HepG2 (cell line): ENCODE data around the gene NCOA7. TPM values are rescaled to one million over a fixed set of nuclear protein-coding genes. Genes with fewer than 3 reads are reported as not detected.

Source experiments
- SMAD9 ChIP-seq: sonication (generic); formaldehyde crosslinking; IDR thresholded peaks from 2 replicates; pipeline ENCODE4 v1.5.1; 2020; ENCODE audit warnings: mild to moderate bottlenecking, missing genetic modification reagents
- TEAD2 ChIP-seq: sonication (generic); formaldehyde crosslinking; IDR thresholded peaks from 2 replicates; pipeline ENCODE4 v1.9.0; 2021; ENCODE audit warnings: missing genetic modification reagents
- ZNF20 ChIP-seq: sonication (generic); formaldehyde crosslinking; IDR thresholded peaks from 2 replicates; pipeline ENCODE4 v1.4.0; 2020; ENCODE audit warnings: mild to moderate bottlenecking, moderate library complexity, missing genetic modification reagents
- ZNF547 ChIP-seq: sonication (generic); formaldehyde crosslinking; IDR thresholded peaks from 2 replicates; pipeline ENCODE4 v1.5.1; 2020; ENCODE audit warnings: mild to moderate bottlenecking, missing genetic modification reagents
- ZSCAN30 ChIP-seq: sonication (generic); formaldehyde crosslinking; IDR thresholded peaks from 2 replicates; pipeline ENCODE4 v1.5.0; 2020; ENCODE audit warnings: mild to moderate bottlenecking, missing genetic modification reagents
- polyA plus RNA-seq, 8 experiments: library from polyadenylated mRNA; depleted of rRNA in 3 of 8; stranded (reverse) in 7 of 8; unstranded in 1 of 8; fragments of >200 nt; fragmentation: Illumina TruSeq in 4 of 8; extraction: Trizol in 4 of 8; gene quantifications; 2 replicates each; pipeline versions ENCODE4 v1.2.1 to v1.2.3, GENCODE V29; 2011 to 2016; ENCODE audit warnings: low read depth in 4 of 8, missing spikeins in 1 of 8, mixed read lengths in 1 of 8; ENCODE audit not compliant: insufficient read depth in 1 of 8
- total RNA-seq, 5 experiments: library from RNA; depleted of rRNA; stranded (reverse); fragments of >200 nt; fragmentation: Illumina TruSeq; extraction: Trizol; gene quantifications; 2 replicates each; pipeline ENCODE4 v1.2.3, GENCODE V29; 2016; ENCODE audit warnings: low read depth in 1 of 5
- TF ChIP-seq, protein P1 (sequence below): sonication (generic); IDR thresholded peaks from 2 replicates; pipeline ENCODE4 v1.6.1; 2016; ENCODE audit warnings: low read depth, borderline replicate concordance
- TF ChIP-seq, protein P2 (sequence below): sonication (generic); formaldehyde crosslinking; IDR thresholded peaks from 2 replicates; pipeline ENCODE4 v1.4.0; 2020; ENCODE audit warnings: missing genetic modification reagents
- TF ChIP-seq, protein P3 (sequence below): sonication (generic); formaldehyde crosslinking; IDR thresholded peaks from 2 replicates; pipeline ENCODE4 v1.4.0; 2020; ENCODE audit warnings: mild to moderate bottlenecking, missing genetic modification reagents
- TF ChIP-seq, protein P4 (sequence below): sonication (generic); formaldehyde crosslinking; IDR thresholded peaks from 2 replicates; pipeline ENCODE4 v1.8.1; 2023; ENCODE audit warnings: mild to moderate bottlenecking, missing genetic modification reagents
- TF ChIP-seq, protein P5 (sequence below): sonication (generic); formaldehyde crosslinking; IDR thresholded peaks from 2 replicates; pipeline ENCODE4 v1.5.0; 2020; ENCODE audit warnings: mild to moderate bottlenecking, missing genetic modification reagents
- TF ChIP-seq, protein P6 (sequence below): sonication (generic); formaldehyde crosslinking; IDR thresholded peaks from 2 replicates; pipeline ENCODE4 v1.5.0; 2020; ENCODE audit warnings: mild to moderate bottlenecking, missing genetic modification reagents, borderline replicate concordance

The NCOA7 gene
- total and polyA plus RNA-seq, 2 of the 13 experiments (the other 11 are each of a cell fraction or from before 2014, with no cell fraction given), result 13.6 to 20.8 TPM

DNA sequence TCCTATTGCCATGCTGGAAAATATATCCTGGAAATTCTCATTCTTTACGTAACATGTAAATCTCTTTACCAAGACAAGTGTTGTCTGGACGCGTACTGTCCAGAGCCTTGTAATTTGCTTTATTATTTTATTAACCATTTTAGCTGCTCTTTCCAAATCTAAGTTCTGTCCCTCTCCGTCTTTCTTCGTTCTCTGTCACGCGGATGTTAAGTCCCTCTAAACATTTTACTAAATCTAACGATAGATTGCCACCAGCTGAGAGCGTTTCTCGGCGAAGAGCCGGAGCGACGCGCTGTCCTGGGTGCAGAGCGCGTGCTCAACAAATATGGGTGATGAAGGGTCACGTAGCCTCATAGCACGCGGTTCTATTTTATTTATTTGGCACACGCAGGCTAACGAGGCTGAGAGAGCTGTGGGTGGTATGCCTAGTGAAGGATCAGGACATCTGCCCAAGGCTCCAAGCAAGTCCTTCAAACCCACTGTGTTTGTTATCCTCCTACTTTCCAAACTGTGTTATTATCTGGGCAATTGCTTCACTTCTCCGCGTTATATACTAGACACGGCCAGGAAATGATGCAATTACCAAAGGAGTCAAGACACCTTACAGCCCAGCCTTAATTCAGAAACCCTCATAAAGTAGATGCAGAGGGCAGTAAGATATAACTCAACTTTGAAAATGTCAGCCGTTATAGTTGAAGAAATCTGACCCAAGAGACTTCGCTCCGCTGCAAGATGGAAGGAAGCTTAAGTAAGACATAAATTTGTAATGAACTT is 10.0 kb upstream of the NCOA7 start (continued):
- TF ChIP-seq, protein P1, sequence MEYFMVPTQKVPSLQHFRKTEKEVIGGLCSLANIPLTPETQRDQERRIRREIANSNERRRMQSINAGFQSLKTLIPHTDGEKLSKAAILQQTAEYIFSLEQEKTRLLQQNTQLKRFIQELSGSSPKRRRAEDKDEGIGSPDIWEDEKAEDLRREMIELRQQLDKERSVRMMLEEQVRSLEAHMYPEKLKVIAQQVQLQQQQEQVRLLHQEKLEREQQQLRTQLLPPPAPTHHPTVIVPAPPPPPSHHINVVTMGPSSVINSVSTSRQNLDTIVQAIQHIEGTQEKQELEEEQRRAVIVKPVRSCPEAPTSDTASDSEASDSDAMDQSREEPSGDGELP, result peak; percentile 58; the same call in 1 of the 2 replicates
- TF ChIP-seq ZNF20 (CRISPR knock-in tag) (no peak), TEAD2 (CRISPR knock-in tag) (no peak), ZSCAN30 (CRISPR knock-in tag) (no peak), SMAD9 (CRISPR knock-in tag) (0 out of 2 replicates have a peak, but pooled peaks have one; percentile 16), ZNF547 (peak; percentile 75; the same call in 1 of the 2 replicates)
- TF ChIP-seq, protein P2, sequence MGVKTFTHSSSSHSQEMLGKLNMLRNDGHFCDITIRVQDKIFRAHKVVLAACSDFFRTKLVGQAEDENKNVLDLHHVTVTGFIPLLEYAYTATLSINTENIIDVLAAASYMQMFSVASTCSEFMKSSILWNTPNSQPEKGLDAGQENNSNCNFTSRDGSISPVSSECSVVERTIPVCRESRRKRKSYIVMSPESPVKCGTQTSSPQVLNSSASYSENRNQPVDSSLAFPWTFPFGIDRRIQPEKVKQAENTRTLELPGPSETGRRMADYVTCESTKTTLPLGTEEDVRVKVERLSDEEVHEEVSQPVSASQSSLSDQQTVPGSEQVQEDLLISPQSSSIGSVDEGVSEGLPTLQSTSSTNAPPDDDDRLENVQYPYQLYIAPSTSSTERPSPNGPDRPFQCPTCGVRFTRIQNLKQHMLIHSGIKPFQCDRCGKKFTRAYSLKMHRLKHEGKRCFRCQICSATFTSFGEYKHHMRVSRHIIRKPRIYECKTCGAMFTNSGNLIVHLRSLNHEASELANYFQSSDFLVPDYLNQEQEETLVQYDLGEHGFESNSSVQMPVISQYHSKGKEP (CRISPR knock-in tag), result no peak
- TF ChIP-seq, protein P3, sequence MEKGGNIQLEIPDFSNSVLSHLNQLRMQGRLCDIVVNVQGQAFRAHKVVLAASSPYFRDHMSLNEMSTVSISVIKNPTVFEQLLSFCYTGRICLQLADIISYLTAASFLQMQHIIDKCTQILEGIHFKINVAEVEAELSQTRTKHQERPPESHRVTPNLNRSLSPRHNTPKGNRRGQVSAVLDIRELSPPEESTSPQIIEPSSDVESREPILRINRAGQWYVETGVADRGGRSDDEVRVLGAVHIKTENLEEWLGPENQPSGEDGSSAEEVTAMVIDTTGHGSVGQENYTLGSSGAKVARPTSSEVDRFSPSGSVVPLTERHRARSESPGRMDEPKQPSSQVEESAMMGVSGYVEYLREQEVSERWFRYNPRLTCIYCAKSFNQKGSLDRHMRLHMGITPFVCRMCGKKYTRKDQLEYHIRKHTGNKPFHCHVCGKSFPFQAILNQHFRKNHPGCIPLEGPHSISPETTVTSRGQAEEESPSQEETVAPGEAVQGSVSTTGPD (CRISPR knock-in tag), result no peak
- TF ChIP-seq, protein P4, sequence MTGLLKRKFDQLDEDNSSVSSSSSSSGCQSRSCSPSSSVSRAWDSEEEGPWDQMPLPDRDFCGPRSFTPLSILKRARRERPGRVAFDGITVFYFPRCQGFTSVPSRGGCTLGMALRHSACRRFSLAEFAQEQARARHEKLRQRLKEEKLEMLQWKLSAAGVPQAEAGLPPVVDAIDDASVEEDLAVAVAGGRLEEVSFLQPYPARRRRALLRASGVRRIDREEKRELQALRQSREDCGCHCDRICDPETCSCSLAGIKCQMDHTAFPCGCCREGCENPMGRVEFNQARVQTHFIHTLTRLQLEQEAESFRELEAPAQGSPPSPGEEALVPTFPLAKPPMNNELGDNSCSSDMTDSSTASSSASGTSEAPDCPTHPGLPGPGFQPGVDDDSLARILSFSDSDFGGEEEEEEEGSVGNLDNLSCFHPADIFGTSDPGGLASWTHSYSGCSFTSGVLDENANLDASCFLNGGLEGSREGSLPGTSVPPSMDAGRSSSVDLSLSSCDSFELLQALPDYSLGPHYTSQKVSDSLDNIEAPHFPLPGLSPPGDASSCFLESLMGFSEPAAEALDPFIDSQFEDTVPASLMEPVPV (CRISPR knock-in tag), result peak; percentile 60; the same call in 1 of the 2 replicates
- TF ChIP-seq, protein P5, sequence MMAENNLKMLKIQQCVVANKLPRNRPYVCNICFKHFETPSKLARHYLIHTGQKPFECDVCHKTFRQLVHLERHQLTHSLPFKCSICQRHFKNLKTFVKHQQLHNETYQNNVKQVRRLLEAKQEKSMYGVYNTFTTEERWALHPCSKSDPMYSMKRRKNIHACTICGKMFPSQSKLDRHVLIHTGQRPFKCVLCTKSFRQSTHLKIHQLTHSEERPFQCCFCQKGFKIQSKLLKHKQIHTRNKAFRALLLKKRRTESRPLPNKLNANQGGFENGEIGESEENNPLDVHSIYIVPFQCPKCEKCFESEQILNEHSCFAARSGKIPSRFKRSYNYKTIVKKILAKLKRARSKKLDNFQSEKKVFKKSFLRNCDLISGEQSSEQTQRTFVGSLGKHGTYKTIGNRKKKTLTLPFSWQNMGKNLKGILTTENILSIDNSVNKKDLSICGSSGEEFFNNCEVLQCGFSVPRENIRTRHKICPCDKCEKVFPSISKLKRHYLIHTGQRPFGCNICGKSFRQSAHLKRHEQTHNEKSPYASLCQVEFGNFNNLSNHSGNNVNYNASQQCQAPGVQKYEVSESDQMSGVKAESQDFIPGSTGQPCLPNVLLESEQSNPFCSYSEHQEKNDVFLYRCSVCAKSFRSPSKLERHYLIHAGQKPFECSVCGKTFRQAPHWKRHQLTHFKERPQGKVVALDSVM, result no peak
- TF ChIP-seq, protein P6, sequence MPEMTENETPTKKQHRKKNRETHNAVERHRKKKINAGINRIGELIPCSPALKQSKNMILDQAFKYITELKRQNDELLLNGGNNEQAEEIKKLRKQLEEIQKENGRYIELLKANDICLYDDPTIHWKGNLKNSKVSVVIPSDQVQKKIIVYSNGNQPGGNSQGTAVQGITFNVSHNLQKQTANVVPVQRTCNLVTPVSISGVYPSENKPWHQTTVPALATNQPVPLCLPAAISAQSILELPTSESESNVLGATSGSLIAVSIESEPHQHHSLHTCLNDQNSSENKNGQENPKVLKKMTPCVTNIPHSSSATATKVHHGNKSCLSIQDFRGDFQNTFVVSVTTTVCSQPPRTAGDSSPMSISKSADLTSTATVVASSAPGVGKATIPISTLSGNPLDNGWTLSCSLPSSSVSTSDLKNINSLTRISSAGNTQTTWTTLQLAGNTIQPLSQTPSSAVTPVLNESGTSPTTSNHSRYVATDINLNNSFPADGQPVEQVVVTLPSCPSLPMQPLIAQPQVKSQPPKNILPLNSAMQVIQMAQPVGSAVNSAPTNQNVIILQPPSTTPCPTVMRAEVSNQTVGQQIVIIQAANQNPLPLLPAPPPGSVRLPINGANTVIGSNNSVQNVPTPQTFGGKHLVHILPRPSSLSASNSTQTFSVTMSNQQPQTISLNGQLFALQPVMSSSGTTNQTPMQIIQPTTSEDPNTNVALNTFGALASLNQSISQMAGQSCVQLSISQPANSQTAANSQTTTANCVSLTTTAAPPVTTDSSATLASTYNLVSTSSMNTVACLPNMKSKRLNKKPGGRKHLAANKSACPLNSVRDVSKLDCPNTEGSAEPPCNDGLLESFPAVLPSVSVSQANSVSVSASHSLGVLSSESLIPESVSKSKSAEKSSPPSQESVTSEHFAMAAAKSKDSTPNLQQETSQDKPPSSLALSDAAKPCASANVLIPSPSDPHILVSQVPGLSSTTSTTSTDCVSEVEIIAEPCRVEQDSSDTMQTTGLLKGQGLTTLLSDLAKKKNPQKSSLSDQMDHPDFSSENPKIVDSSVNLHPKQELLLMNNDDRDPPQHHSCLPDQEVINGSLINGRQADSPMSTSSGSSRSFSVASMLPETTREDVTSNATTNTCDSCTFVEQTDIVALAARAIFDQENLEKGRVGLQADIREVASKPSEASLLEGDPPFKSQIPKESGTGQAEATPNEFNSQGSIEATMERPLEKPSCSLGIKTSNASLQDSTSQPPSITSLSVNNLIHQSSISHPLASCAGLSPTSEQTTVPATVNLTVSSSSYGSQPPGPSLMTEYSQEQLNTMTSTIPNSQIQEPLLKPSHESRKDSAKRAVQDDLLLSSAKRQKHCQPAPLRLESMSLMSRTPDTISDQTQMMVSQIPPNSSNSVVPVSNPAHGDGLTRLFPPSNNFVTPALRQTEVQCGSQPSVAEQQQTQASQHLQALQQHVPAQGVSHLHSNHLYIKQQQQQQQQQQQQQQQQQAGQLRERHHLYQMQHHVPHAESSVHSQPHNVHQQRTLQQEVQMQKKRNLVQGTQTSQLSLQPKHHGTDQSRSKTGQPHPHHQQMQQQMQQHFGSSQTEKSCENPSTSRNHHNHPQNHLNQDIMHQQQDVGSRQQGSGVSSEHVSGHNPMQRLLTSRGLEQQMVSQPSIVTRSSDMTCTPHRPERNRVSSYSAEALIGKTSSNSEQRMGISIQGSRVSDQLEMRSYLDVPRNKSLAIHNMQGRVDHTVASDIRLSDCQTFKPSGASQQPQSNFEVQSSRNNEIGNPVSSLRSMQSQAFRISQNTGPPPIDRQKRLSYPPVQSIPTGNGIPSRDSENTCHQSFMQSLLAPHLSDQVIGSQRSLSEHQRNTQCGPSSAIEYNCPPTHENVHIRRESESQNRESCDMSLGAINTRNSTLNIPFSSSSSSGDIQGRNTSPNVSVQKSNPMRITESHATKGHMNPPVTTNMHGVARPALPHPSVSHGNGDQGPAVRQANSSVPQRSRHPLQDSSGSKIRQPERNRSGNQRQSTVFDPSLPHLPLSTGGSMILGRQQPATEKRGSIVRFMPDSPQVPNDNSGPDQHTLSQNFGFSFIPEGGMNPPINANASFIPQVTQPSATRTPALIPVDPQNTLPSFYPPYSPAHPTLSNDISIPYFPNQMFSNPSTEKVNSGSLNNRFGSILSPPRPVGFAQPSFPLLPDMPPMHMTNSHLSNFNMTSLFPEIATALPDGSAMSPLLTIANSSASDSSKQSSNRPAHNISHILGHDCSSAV (CRISPR knock-in tag), result no peak
